GM19351 (cell line): ENCODE data around the gene LTBP4.
"Not testable (repeated sequence)": the region's sequence is repeated elsewhere in the genome, so short reads cannot be mapped to it uniquely, and the experiment has no call there.

Source experiments
- ATAC-seq: cut with Tn5 transposase; IDR thresholded peaks from one replicate; pipeline ENCODE4 v1.9.1; 2021; ENCODE audit warnings: mild to moderate bottlenecking, moderate library complexity; ENCODE audit not compliant: unreplicated experiment

LTBP4 gene

GRCh38 chr19:40601134-40601974 is at the start of gene LTBP4:
TSS of gene LTBP4 (plus strand) at chr19:40601369. CDS start at chr19:40601388, 19 bp downstream.
- ATAC-seq = no peak

- no peak for ATAC-seq
Observed at GRCh38 chr19:40552848-40553247, 48.3 kb upstream of the LTBP4 start.

- no peak for ATAC-seq
Observed at GRCh38 chr19:40553885-40554857, 47.0 kb upstream of the LTBP4 start.

GRCh38 chr19:40555978-40556689 is 45.0 kb upstream of the LTBP4 start:
- no peak for ATAC-seq

- ATAC-seq = no peak
Observed at GRCh38 chr19:40556953-40557530, 44.1 kb upstream of the LTBP4 start.

GRCh38 chr19:40559394-40559793 is 41.8 kb upstream of the LTBP4 start:
- ATAC-seq = no peak

GRCh38 chr19:40560092-40560507 is 41.1 kb upstream of the LTBP4 start:
- no peak for ATAC-seq

- no peak for ATAC-seq
Observed at GRCh38 chr19:40561947-40562346, 39.2 kb upstream of the LTBP4 start.

GRCh38 chr19:40564535-40564934 is 36.6 kb upstream of the LTBP4 start:
- ATAC-seq = not testable (repeated sequence)

- no peak for ATAC-seq
Observed at GRCh38 chr19:40565355-40565754, 35.8 kb upstream of the LTBP4 start.

- no peak for ATAC-seq
Observed at GRCh38 chr19:40565910-40566495, 35.2 kb upstream of the LTBP4 start.

GRCh38 chr19:40567040-40567749 is 34.0 kb upstream of the LTBP4 start:
- ATAC-seq = no peak

GRCh38 chr19:40567750-40568494 is 33.2 kb upstream of the LTBP4 start:
- no peak for ATAC-seq

GRCh38 chr19:40570313-40571004 is 30.7 kb upstream of the LTBP4 start:
- ATAC-seq = peak; percentile 84

GRCh38 chr19:40571005-40571318 is 30.2 kb upstream of the LTBP4 start:
- ATAC-seq = no peak

- ATAC-seq = no peak
Observed at GRCh38 chr19:40571831-40572495, 29.2 kb upstream of the LTBP4 start.

- ATAC-seq = no peak
Observed at GRCh38 chr19:40575326-40575725, 25.8 kb upstream of the LTBP4 start.

- ATAC-seq = peak; percentile 27
Observed at GRCh38 chr19:40576151-40576584, 25.0 kb upstream of the LTBP4 start.
